HepG2 (cell line): Measurements from ENCODE around the gene PPM1E.

Source experiments
- CHD2 ChIP-seq: IDR thresholded peaks from 2 replicates; pipeline ENCODE4 v1.6.1; 2011; ENCODE audit warnings: low read depth, low read length, improper control_type of control experiment
- CTCF ChIP-seq: sonication (generic); formaldehyde crosslinking; IDR thresholded peaks from 2 replicates; pipeline ENCODE4 v1.5.0; 2020; ENCODE audit warnings: mild to moderate bottlenecking, missing genetic modification reagents, moderate library complexity
- EP300 ChIP-seq, 3 experiments: sonication (generic) in 1 of 3; formaldehyde crosslinking in 1 of 3; IDR thresholded peaks; 2 replicates each; pipeline versions ENCODE4 v1.5.1 to v1.6.1; 2011 to 2020; ENCODE audit warnings: low read depth in 2 of 3, low read length in 2 of 3, borderline replicate concordance in 1 of 3, improper control_type of control experiment in 1 of 3, mild to moderate bottlenecking in 1 of 3, missing genetic modification reagents in 1 of 3, moderate library complexity in 1 of 3
- FIP1L1 ChIP-seq: fragments of 200-400 bp; formaldehyde crosslinking; IDR thresholded peaks from 2 replicates; pipeline ENCODE4 v1.6.1; 2018; ENCODE audit warnings: low read depth, mild to moderate bottlenecking, low read length, moderate library complexity, borderline replicate concordance; ENCODE audit not compliant: insufficient read depth
- MAX ChIP-seq: IDR thresholded peaks from 2 replicates; pipeline ENCODE4 v1.6.1; 2012; ENCODE audit warnings: inconsistent platforms
- PHF21A ChIP-seq: sonication (generic); formaldehyde crosslinking; IDR thresholded peaks from 2 replicates; pipeline ENCODE4 v1.5.0; 2020; ENCODE audit warnings: mild to moderate bottlenecking, missing genetic modification reagents
- RAD21 ChIP-seq: fragments of 450-650 bp; formaldehyde crosslinking; IDR thresholded peaks from 2 replicates; pipeline ENCODE4 v1.5.0; 2020; ENCODE audit warnings: mild to moderate bottlenecking
- SKI ChIP-seq: fragments of 450-650 bp; IDR thresholded peaks from one replicate; pipeline ENCODE4 v1.6.1; 2018; ENCODE audit warnings: mild to moderate bottlenecking; ENCODE audit not compliant: partially characterized antibody
- ZFP82 ChIP-seq: sonication (generic); formaldehyde crosslinking; IDR thresholded peaks from 2 replicates; pipeline ENCODE4 v1.5.1; 2020; ENCODE audit warnings: mild to moderate bottlenecking, missing genetic modification reagents, borderline replicate concordance
- ZNF879 ChIP-seq: sonication (generic); formaldehyde crosslinking; IDR thresholded peaks from 2 replicates; pipeline ENCODE4 v1.8.1; 2023; ENCODE audit warnings: missing genetic modification reagents

GRCh38 chr17:58974354-58974753 is 218.7 kb downstream of the PPM1E start:
- TF ChIP-seq EP300 (IDR thresholded peaks at IDR 0.05; ENCODE audit: low read depth in 2 of 2, low read length in 2 of 2) (no peak), EP300 (CRISPR knock-in tag; IDR thresholded peaks at IDR 0.05; ENCODE audit: borderline replicate concordance) (no peak), SKI (no peak), ZNF879 (CRISPR knock-in tag) (no peak), CHD2 (no peak), RAD21 (CRISPR knock-in tag) (no peak), MAX (no peak), PHF21A (CRISPR knock-in tag) (no peak), CTCF (CRISPR knock-in tag) (no peak), FIP1L1 (no peak), ZFP82 (CRISPR knock-in tag) (no peak)
